HepG2 (cell line): Measurements from ENCODE around the gene AMOTL1. TPM values are rescaled to one million over a fixed set of nuclear protein-coding genes. Genes with fewer than 3 reads are reported as not detected.

Experiments
- polyA plus RNA-seq, 8 experiments: library from polyadenylated mRNA; depleted of rRNA in 3 of 8; stranded (reverse) in 7 of 8; unstranded in 1 of 8; fragments of >200 nt; fragmentation: Illumina TruSeq in 4 of 8; extraction: Trizol in 4 of 8; gene quantifications; 2 replicates each; pipeline versions ENCODE4 v1.2.1 to v1.2.3, GENCODE V29; 2011 to 2016; ENCODE audit warnings: low read depth in 4 of 8, missing spikeins in 1 of 8, mixed read lengths in 1 of 8; ENCODE audit not compliant: insufficient read depth in 1 of 8
- total RNA-seq, 5 experiments: library from RNA; depleted of rRNA; stranded (reverse); fragments of >200 nt; fragmentation: Illumina TruSeq; extraction: Trizol; gene quantifications; 2 replicates each; pipeline ENCODE4 v1.2.3, GENCODE V29; 2016; ENCODE audit warnings: low read depth in 1 of 5

AMOTL1 gene
- total and polyA plus RNA-seq, 2 of the 13 experiments (the other 11 are each of a cell fraction or from before 2014, with no cell fraction given) = 0.01 to 0.20 TPM

Other genes starting within 250 kb of the AMOTL1 start
- gene FUT4, start 224.4 kb upstream of the AMOTL1 start, total RNA-seq (2016; rRNA removed; fragmentation: Illumina TruSeq; extraction: Trizol) = 0.35 and 0.60 TPM in 2 replicates
- gene FUT4, start 224.4 kb upstream of the AMOTL1 start, polyA plus RNA-seq (2011; rRNA removed) = 0.22 and 0.28 TPM in 2 replicates
- gene PIWIL4, start 201.0 kb upstream of the AMOTL1 start, total RNA-seq (2016; rRNA removed; fragmentation: Illumina TruSeq; extraction: Trizol) = 0.15 TPM in 1 of 2 replicates, not detected in the other
- 0.05 and 0.08 TPM in 2 replicates for gene PIWIL4, start 201.0 kb upstream of the AMOTL1 start, polyA plus RNA-seq (2011; rRNA removed)
- 61.2 and 73.7 TPM in 2 replicates for gene CWC15, start 205.2 kb downstream of the AMOTL1 start, total RNA-seq (2016; rRNA removed; fragmentation: Illumina TruSeq; extraction: Trizol)
- 26.0 and 27.6 TPM in 2 replicates for gene CWC15, start 205.2 kb downstream of the AMOTL1 start, polyA plus RNA-seq (2011; rRNA removed)
- gene KDM4D, start 205.4 kb downstream of the AMOTL1 start, total RNA-seq (2016; rRNA removed; fragmentation: Illumina TruSeq; extraction: Trizol) = 1.3 and 2.0 TPM in 2 replicates
- gene KDM4D, start 205.4 kb downstream of the AMOTL1 start, polyA plus RNA-seq (2011; rRNA removed) = 0.96 and 1.4 TPM in 2 replicates